HepG2 (cell line): ENCODE data around the gene OSBPL8. TPM values are rescaled to one million over a fixed set of nuclear protein-coding genes. Genes with fewer than 3 reads are reported as not detected.

Experiments used
- ATAC-seq: fragments of 200-7000 bp; cut with Tn5 transposase; 3 replicates; pipeline ENCODE4 v1.9.1; 2020; ENCODE audit warnings: mild to moderate bottlenecking, moderate library complexity
- BruUV-seq: library from RNA; stranded (reverse); fragments of 400-500 nt; replicated peaks from 2 replicates; lab custom pipeline; 2021; lab: Mats Ljungman, UMichigan
- CTCF ChIA-PET: fragments of 300-600 bp; formaldehyde crosslinking; extraction: SDS; loops from one replicate; lab custom pipeline; 2021; ENCODE audit warnings: low total read pairs, inconsistent platforms, low intra/inter-chr PET ratio; lab: Yijun Ruan, JAX
- POLR2A ChIA-PET: fragments of 350-600 bp; sonication (Branson Sonifier 250); formaldehyde crosslinking; loops from one replicate; lab custom pipeline; 2020; ENCODE audit warnings: antibody characterized with exemption, inconsistent platforms; lab: Yijun Ruan, JAX
- DNase-seq: peaks from one replicate; pipeline ENCODE4 v3.0.0-alpha.2; 2015; ENCODE audit warnings: low spot score
- FAIRE-seq: peaks from 3 replicates; lab custom pipeline; 2011; peaks lifted over from hg19 to GRCh38; lab: Jason Lieb, UNC
- H2AFZ ChIP-seq: one replicate; pipeline ENCODE4 v1.6.1; 2011; ENCODE audit warnings: low read length, inconsistent platforms
- H3K27ac ChIP-seq: fragments of 300-600 bp; 3 replicates; pipeline ENCODE4 v1.8.0; 2011; ENCODE audit warnings: mixed run types, mild to moderate bottlenecking, mixed read lengths, low read length, inconsistent platforms; ENCODE audit not compliant: insufficient read depth; ENCODE audit errors: extremely low read length
- H3K27me3 ChIP-seq, 2 experiments: fragments of 200-600 bp in 1 of 2; 2 replicates in 1 of 2; 3 replicates in 1 of 2; pipeline versions ENCODE4 v1.6.0 to v1.8.0; 2011; ENCODE audit warnings: low read length in 2 of 2, mild to moderate bottlenecking in 2 of 2, moderate library complexity in 2 of 2, inconsistent platforms in 1 of 2; ENCODE audit not compliant: insufficient read depth in 2 of 2, control insufficient read depth in 1 of 2
- H3K36me3 ChIP-seq, 2 experiments: fragments of 200-600 bp in 1 of 2; replicated peaks in 1 of 2; 2 replicates in 1 of 2; 3 replicates in 1 of 2; pipeline versions ENCODE4 v1.5.1 to v1.8.0; 2011; ENCODE audit warnings: low read length in 2 of 2, inconsistent platforms in 1 of 2; ENCODE audit not compliant: insufficient read depth in 2 of 2, control insufficient read depth in 1 of 2
- H3K4me1 ChIP-seq: 2 replicates; pipeline ENCODE4 v1.5.1; 2012; ENCODE audit warnings: low read length, inconsistent platforms; ENCODE audit not compliant: insufficient read depth
- H3K4me2 ChIP-seq: 2 replicates; pipeline ENCODE4 v1.6.0; 2011; ENCODE audit warnings: low read depth, low read length, inconsistent platforms
- H3K4me3 ChIP-seq, 3 experiments: fragments of 200-600 bp in 1 of 3; sonication (generic), shearing (Covaris generic) in 1 of 3; replicated peaks in 1 of 3; 2 replicates each; pipeline ENCODE4 v1.5.1; 2011 to 2016; ENCODE audit warnings: low read length in 3 of 3, inconsistent platforms in 2 of 3, low read depth in 2 of 3, mild to moderate bottlenecking in 2 of 3, control low read depth in 1 of 3, mixed read lengths in 1 of 3; ENCODE audit not compliant: insufficient read depth in 1 of 3
- H3K79me2 ChIP-seq: one replicate; pipeline ENCODE4 v1.6.1; 2011; ENCODE audit warnings: low read length, inconsistent platforms; ENCODE audit not compliant: insufficient read depth
- H3K9ac ChIP-seq: 2 replicates; pipeline ENCODE4 v1.6.0; 2011; ENCODE audit warnings: mild to moderate bottlenecking, low read depth, low read length, inconsistent platforms; ENCODE audit not compliant: insufficient read depth
- H3K9me3 ChIP-seq: 2 replicates; pipeline ENCODE4 v1.5.1; 2012; ENCODE audit warnings: mild to moderate bottlenecking, low read length
- H4K20me1 ChIP-seq: 2 replicates; pipeline ENCODE4 v1.6.0; 2011; ENCODE audit warnings: inconsistent platforms, mild to moderate bottlenecking, low read length, moderate library complexity; ENCODE audit not compliant: insufficient read depth
- AGO1 ChIP-seq: fragments of 200-400 bp; formaldehyde crosslinking; IDR thresholded peaks from 2 replicates; pipeline ENCODE4 v1.6.1; 2017; ENCODE audit warnings: mild to moderate bottlenecking, low read depth, low read length, moderate library complexity; ENCODE audit not compliant: poor library complexity, severe bottlenecking
- CERS6 ChIP-seq: sonication (generic); formaldehyde crosslinking; IDR thresholded peaks from 2 replicates; pipeline ENCODE4 v1.5.0; 2020; ENCODE audit warnings: missing genetic modification reagents
- ZBTB14 ChIP-seq: sonication (generic); formaldehyde crosslinking; IDR thresholded peaks from 2 replicates; pipeline ENCODE4 v1.4.0; 2020; ENCODE audit warnings: missing genetic modification reagents
- ZFP91 ChIP-seq: sonication (generic); formaldehyde crosslinking; IDR thresholded peaks from 2 replicates; pipeline ENCODE4 v1.9.0; 2022; ENCODE audit warnings: missing genetic modification reagents, mild to moderate bottlenecking, borderline replicate concordance
- ZKSCAN8 ChIP-seq: IDR thresholded peaks from 2 replicates; pipeline ENCODE4 v1.6.1; 2016; ENCODE audit warnings: borderline replicate concordance, missing genetic modification reagents, missing compliant biosample characterization
- ZNF10 ChIP-seq: sonication (generic); formaldehyde crosslinking; IDR thresholded peaks from 2 replicates; pipeline ENCODE4 v1.4.0; 2020; ENCODE audit warnings: mild to moderate bottlenecking, low read depth, missing genetic modification reagents, borderline replicate concordance
- ZNF17 ChIP-seq: sonication (generic); formaldehyde crosslinking; IDR thresholded peaks from 2 replicates; pipeline ENCODE4 v1.5.0; 2020; ENCODE audit warnings: mild to moderate bottlenecking, missing genetic modification reagents
- ZNF326 ChIP-seq: sonication (generic); formaldehyde crosslinking; IDR thresholded peaks from 2 replicates; pipeline ENCODE4 v1.4.0; 2020; ENCODE audit warnings: missing genetic modification reagents, borderline replicate concordance
- ZNF382 ChIP-seq: sonication (generic); formaldehyde crosslinking; IDR thresholded peaks from 2 replicates; pipeline ENCODE4 v1.5.0; 2020; ENCODE audit warnings: missing genetic modification reagents, mild to moderate bottlenecking, borderline replicate concordance
- ZNF792 ChIP-seq: IDR thresholded peaks from 2 replicates; pipeline ENCODE4 v1.6.1; 2016
- WGBS: methylation state at CpG from one replicate; pipeline ENCODE4 v1.1.6; 2017; ENCODE audit warnings: low lambda C conversion rate; 5-methylcytosine and 5-hydroxymethylcytosine counted together
- in situ Hi-C: cut with HindIII; loops from 2 replicates; pipeline ENCODE4 v1.10.0; 2017; ENCODE audit warnings: low pct_unique_long_range_greater_than_20kb; ENCODE audit not compliant: extremely low pct_ligation_motif_present
- intact Hi-C: fragments of 100-400 bp; cut with micrococcal nuclease; formaldehyde crosslinking; loops from one replicate; pipeline ENCODE4 v1.10.0; 2022; ENCODE audit not compliant: unreplicated experiment
- polyA plus RNA-seq, 8 experiments: library from polyadenylated mRNA; depleted of rRNA in 3 of 8; stranded (reverse) in 7 of 8; unstranded in 1 of 8; fragments of >200 nt; fragmentation: Illumina TruSeq in 4 of 8; extraction: Trizol in 4 of 8; gene quantifications; 2 replicates each; pipeline versions ENCODE4 v1.2.1 to v1.2.3, GENCODE V29; 2011 to 2016; ENCODE audit warnings: low read depth in 4 of 8, missing spikeins in 1 of 8, mixed read lengths in 1 of 8; ENCODE audit not compliant: insufficient read depth in 1 of 8
- total RNA-seq, 5 experiments: library from RNA; depleted of rRNA; stranded (reverse); fragments of >200 nt; fragmentation: Illumina TruSeq; extraction: Trizol; gene quantifications; 2 replicates each; pipeline ENCODE4 v1.2.3, GENCODE V29; 2016; ENCODE audit warnings: low read depth in 1 of 5

OSBPL8 gene
- total and polyA plus RNA-seq, 2 of the 13 experiments (the other 11 are each of a cell fraction or from before 2014, with no cell fraction given), result 11.0 to 33.9 TPM

- Histone ChIP-seq H3K4me3 (no peak overlapping the region), H3K36me3 (no peaks in the 10 kb centered on the region), H3K27me3 (no peaks in the 10 kb centered on the region), H3K9me3 (no peaks in the 10 kb centered on the region), H4K20me1 (no peaks in the 10 kb centered on the region), H2AFZ (no peak overlapping the region), H3K4me2 (no peak overlapping the region), H3K27ac (no peak overlapping the region), H3K4me1 (peaks cover 24% of the 10 kb centered on the region), H3K79me2 (peaks cover 65% of the 10 kb centered on the region), H3K9ac (no peak overlapping the region)
- 72% methylated on average over 3 of the region's 3 CpGs for WGBS
- no peak for FAIRE-seq
- ChIA-PET CTCF (no interaction called here), POLR2A (interaction anchor here (1.4 kb wide), 1 partner anchor 10 kb away, joined by 12 read pairs; the partner anchor contains the start of gene OSBPL8)
- no peak for TF ChIP-seq ZNF382 (CRISPR knock-in tag)
- no peak for TF ChIP-seq ZBTB14 (CRISPR knock-in tag)
- TF ChIP-seq CERS6 (CRISPR knock-in tag), result no peak
- TF ChIP-seq ZKSCAN8 (CRISPR knock-in tag), result no peak
- 0 out of 2 replicates have a peak, but pooled peaks have one; percentile 39 for TF ChIP-seq ZNF792 (CRISPR knock-in tag)
- no peak for TF ChIP-seq ZNF326 (CRISPR knock-in tag)
- TF ChIP-seq ZFP91 (CRISPR knock-in tag), result peak; percentile 61; the same call in 1 of the 2 replicates
- no peak for TF ChIP-seq AGO1
- no peak for TF ChIP-seq ZNF10 (CRISPR knock-in tag)
- TF ChIP-seq ZNF17 (CRISPR knock-in tag), result no peak
- in situ Hi-C loops (no loop called here), intact Hi-C loops (no loop called here)
- DNase-seq, result no peak
- peak; percentile 79 for ATAC-seq
- BruUV-seq, result no TSS peak
Observed at GRCh38 chr12:76548222-76548837, 11.2 kb downstream of the OSBPL8 start.
